Measurements from ENCODE around the gene TAB2.
A peak's percentile ranks its signal among the peaks of the same experiment; 100 is the strongest.

Gene TAB2

GRCh38 chr6:149317644-149318571 is at the start of gene TAB2:
TSS of gene TAB2 (plus strand) at chr6:149317712. CDS start at chr6:149369998, 52,286 bp downstream.
- no peak for DNase-seq (ENCODE audit: low read depth)

- no peak for DNase-seq (ENCODE audit: low read depth)
Observed at GRCh38 chr6:149268146-149268545, 49.4 kb upstream of the TAB2 start.

GRCh38 chr6:149268768-149269167 is 48.7 kb upstream of the TAB2 start:
- DNase-seq (ENCODE audit: low read depth), result peak; percentile 3

- no peak for DNase-seq (ENCODE audit: low read depth)
Observed at GRCh38 chr6:149270616-149271015, 46.9 kb upstream of the TAB2 start.

- DNase-seq (ENCODE audit: low read depth), result no peak
Observed at GRCh38 chr6:149271348-149272340, 45.9 kb upstream of the TAB2 start.

GRCh38 chr6:149273318-149273717 is 44.2 kb upstream of the TAB2 start:
- DNase-seq (ENCODE audit: low read depth), result no peak

GRCh38 chr6:149275621-149276020 is 41.9 kb upstream of the TAB2 start:
- DNase-seq (ENCODE audit: low read depth), result no peak

- no peak for DNase-seq (ENCODE audit: low read depth)
Observed at GRCh38 chr6:149277621-149278020, 39.9 kb upstream of the TAB2 start.

- no peak for DNase-seq (ENCODE audit: low read depth)
Observed at GRCh38 chr6:149278997-149279396, 38.5 kb upstream of the TAB2 start.

GRCh38 chr6:149284904-149285303 is 32.6 kb upstream of the TAB2 start:
- DNase-seq (ENCODE audit: low read depth), result no peak

- DNase-seq (ENCODE audit: low read depth), result no peak
Observed at GRCh38 chr6:149285626-149286025, 31.9 kb upstream of the TAB2 start.

- DNase-seq (ENCODE audit: low read depth), result no peak
Observed at GRCh38 chr6:149286905-149287304, 30.6 kb upstream of the TAB2 start.

- no peak for DNase-seq (ENCODE audit: low read depth)
Observed at GRCh38 chr6:149289192-149289781, 28.2 kb upstream of the TAB2 start.

GRCh38 chr6:149289966-149290365 is 27.5 kb upstream of the TAB2 start:
- no peak for DNase-seq (ENCODE audit: low read depth)

- no peak for DNase-seq (ENCODE audit: low read depth)
Observed at GRCh38 chr6:149293244-149293643, 24.3 kb upstream of the TAB2 start.

GRCh38 chr6:149300563-149300962 is 16.9 kb upstream of the TAB2 start:
- no peak for DNase-seq (ENCODE audit: low read depth)

GRCh38 chr6:149302723-149303122 is 14.8 kb upstream of the TAB2 start:
- DNase-seq (ENCODE audit: low read depth), result no peak

- no peak for DNase-seq (ENCODE audit: low read depth)
Observed at GRCh38 chr6:149303468-149303867, 14.0 kb upstream of the TAB2 start.

GRCh38 chr6:149305372-149305771 is 12.1 kb upstream of the TAB2 start:
- no peak for DNase-seq (ENCODE audit: low read depth)

- DNase-seq (ENCODE audit: low read depth), result no peak
Observed at GRCh38 chr6:149306967-149307366, 10.5 kb upstream of the TAB2 start.

GRCh38 chr6:149311293-149311692 is 6.2 kb upstream of the TAB2 start:
- DNase-seq (ENCODE audit: low read depth), result no peak

- DNase-seq (ENCODE audit: low read depth), result no peak
Observed at GRCh38 chr6:149311766-149312165, 5.7 kb upstream of the TAB2 start.

Data from stromal cell of bone marrow (primary cell).